AML-193 (cell line): ENCODE data around the gene DOK5.

Experiments used
- DNase-seq, 2 experiments: peaks; one replicate each; lab custom pipeline; 2025; lab: John Stamatoyannopoulos, UW

The DOK5 gene

DNA sequence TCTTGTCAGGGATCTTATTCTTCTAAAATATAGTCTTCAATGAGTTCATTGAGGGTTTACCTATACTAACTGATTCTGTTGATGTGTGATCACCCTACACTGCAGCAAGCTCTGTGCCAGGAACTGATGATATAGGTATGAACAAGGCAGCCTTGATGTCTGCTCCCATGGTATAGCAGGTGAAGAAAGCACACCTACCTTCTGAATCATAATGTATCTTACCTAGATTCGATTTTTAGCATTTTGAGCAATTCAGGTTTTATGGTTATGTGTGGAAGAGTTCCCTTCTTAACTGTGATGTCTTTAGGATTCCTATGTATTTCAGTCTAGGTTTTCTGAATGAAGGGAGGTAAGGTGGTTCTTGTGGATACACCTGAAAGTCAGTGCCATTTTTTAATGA is 223.0 kb downstream of the DOK5 start:
- DNase-seq = no peak
